ENCODE measurements around the gene GOLGA6L26. TPM values are rescaled to one million over a fixed set of nuclear protein-coding genes. Genes with fewer than 3 reads are reported as not detected.
"Not testable (repeated sequence)": the region's sequence is repeated elsewhere in the genome, so short reads cannot be mapped to it uniquely, and the experiment has no call there.

Gene GOLGA6L26
- total and polyA plus RNA-seq, 10 donors = not detected

DNA sequence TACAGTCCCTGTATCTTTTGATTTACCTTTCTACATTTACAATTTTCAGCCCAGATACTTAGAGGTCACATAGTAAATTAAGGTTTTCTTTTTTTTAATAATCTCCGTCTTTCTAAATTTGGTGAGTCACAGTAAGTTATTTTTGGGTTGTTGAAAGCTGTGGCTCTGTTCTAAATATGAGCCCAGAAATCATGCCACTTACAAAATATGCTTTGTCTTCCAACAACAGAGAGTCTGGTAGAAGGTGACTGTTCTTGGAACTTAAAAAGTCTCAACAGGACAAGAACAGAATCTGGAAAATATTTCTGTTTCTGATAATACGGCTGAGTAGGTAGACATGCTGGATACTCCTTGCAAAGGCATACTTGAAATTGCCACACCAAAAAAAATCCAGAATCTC is 36.6 kb upstream of the GOLGA6L26 start:
- DNase-seq = no peak
- no peak overlapping the region for H3K4me3 ChIP-seq
- no peaks in the 10 kb centered on the region for H3K9me3 ChIP-seq
- no peaks in the 10 kb centered on the region for H3K36me3 ChIP-seq
- H3K27ac ChIP-seq = no peak overlapping the region
- 69 to 92% (median 84%) methylated on average over 2 of the region's 2 CpGs for WGBS, 5 donors
- no peaks in the 10 kb centered on the region for H3K4me1 ChIP-seq
- H3K27me3 ChIP-seq (replicated peaks in 1 of 7) = no peaks in the 10 kb centered on the region
- TF ChIP-seq POLR2AphosphoS5 (IDR thresholded peaks at IDR 0.05) (no peak), POLR2A (IDR thresholded peaks at IDR 0.05) (no peak)
- TF ChIP-seq, protein P1, sequence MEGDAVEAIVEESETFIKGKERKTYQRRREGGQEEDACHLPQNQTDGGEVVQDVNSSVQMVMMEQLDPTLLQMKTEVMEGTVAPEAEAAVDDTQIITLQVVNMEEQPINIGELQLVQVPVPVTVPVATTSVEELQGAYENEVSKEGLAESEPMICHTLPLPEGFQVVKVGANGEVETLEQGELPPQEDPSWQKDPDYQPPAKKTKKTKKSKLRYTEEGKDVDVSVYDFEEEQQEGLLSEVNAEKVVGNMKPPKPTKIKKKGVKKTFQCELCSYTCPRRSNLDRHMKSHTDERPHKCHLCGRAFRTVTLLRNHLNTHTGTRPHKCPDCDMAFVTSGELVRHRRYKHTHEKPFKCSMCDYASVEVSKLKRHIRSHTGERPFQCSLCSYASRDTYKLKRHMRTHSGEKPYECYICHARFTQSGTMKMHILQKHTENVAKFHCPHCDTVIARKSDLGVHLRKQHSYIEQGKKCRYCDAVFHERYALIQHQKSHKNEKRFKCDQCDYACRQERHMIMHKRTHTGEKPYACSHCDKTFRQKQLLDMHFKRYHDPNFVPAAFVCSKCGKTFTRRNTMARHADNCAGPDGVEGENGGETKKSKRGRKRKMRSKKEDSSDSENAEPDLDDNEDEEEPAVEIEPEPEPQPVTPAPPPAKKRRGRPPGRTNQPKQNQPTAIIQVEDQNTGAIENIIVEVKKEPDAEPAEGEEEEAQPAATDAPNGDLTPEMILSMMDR (IDR thresholded peaks at IDR 0.05 in 8 of 11, conservative IDR thresholded peaks at IDR 0.05 in 3 of 11) = no peak
- intact Hi-C loops (cut with DNase I; ENCODE audit: low total_unique reads) = no loop called here

DNA sequence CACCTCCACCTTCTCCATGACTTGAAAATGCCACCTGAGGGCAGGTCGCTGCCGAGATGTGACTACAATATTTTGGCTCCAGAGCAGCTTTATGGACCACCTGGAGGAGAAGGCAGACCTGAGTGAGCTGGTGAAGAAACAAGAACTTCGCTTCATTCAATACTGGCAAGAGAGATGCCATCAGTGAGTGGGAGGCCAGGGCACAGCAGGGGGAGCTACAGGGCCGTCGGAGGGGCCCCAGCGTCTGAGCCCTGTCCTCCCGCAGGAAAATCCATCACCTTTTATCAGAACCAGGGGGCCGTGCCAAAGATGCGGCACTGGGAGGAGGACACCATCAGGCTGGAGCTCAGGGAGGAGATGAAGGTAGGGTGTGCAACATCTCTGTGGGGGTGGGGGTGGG is 30.3 kb upstream of the GOLGA6L26 start:
- intact Hi-C loops (cut with DNase I; ENCODE audit: low total_unique reads); H3K36me3 ChIP-seq; H3K9me3 ChIP-seq; H3K4me3 ChIP-seq; H3K27ac ChIP-seq; DNase-seq; H3K4me1 ChIP-seq; H3K27me3 ChIP-seq (replicated peaks in 1 of 7): not testable (repeated sequence)
- WGBS, 5 donors = 60 to 92% (median 66%) methylated on average over 1 to 6 of the region's 9 CpGs

DNA sequence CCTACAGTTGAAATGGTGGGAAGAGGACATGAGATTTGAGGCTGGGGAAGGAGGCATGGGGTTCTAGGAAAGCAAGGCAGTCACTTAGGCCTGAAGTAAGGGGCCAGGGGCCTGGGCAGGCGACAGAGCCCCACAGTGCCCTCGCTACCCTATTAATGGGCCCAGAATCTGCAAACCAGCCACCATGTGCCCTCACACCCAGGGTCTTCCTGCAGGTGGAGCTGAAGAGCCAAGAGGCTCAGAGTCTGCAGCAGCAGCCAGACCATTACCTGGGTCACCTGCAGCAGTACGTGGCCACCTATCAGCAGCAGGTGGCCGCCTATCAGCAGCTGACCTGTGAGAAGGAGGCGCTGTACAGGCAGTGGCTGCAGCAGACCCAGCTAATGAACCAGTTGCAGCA is 28.6 kb upstream of the GOLGA6L26 start:
- H3K4me1 ChIP-seq; intact Hi-C loops (cut with DNase I; ENCODE audit: low total_unique reads); H3K4me3 ChIP-seq; H3K27me3 ChIP-seq (replicated peaks in 1 of 7); H3K9me3 ChIP-seq; H3K27ac ChIP-seq; DNase-seq; H3K36me3 ChIP-seq: not testable (repeated sequence)
- WGBS, 5 donors = 100% methylated on average over 1 of the region's 5 CpGs; no CpG with 5 or more reads in 3 of the 5 donors

DNA sequence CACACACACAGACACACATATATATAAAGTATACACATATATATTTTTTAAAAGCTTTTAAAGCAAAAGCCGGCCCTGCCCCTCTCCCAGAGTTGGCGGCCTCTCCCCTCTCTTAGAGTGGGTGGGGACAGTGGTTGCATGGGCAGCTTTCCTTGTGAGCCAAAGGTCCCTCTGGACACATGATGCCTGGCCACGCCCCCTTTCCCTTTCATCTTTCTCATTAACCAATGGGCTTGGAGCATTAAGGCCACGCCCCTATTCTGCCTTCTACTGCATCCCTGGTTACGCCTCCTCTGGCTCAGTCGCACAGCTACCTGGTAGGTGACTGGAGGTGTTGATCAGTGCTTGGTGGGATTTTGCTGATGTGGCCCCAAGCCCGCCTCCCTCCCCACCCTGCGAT is 20.5 kb upstream of the GOLGA6L26 start, which contains the start of gene GOLGA8S:
Gene GOLGA8S, plus strand, starts transcription at position 301 of the 400 bp plus-strand sequence. Its CDS starts 62 bp downstream, at position 363.
- H3K36me3 ChIP-seq; H3K9me3 ChIP-seq; DNase-seq; intact Hi-C loops (cut with DNase I; ENCODE audit: low total_unique reads); H3K4me1 ChIP-seq; H3K27ac ChIP-seq; H3K27me3 ChIP-seq (replicated peaks in 1 of 7); H3K4me3 ChIP-seq: not testable (repeated sequence)
- no CpG with 5 or more reads among the region's 8 CpGs for WGBS, 5 donors

DNA sequence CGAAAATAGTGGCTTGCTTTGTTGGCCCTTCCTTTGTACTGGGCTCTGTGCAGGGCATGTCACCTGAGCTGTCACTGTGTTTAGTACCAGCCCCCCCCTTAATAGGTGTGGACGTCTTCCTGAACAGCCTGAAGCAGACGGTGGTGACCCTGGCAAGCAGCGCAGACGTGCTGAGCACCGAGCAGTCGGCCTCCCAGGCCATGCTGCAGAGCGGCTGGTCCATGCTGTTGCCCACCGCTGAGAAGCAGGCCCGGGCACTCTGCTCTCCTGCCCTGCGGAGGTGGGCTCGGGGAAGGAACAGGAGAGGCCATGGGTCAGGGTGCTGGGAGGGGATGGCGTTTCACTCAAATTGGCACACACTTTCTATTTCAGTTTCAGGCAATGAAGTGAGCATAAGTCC is 22.8 kb downstream of the GOLGA6L26 start:
- DNase-seq; intact Hi-C loops (cut with DNase I; ENCODE audit: low total_unique reads): not testable (repeated sequence)
- 78 to 94% (median 89%) methylated on average over 5 to 13 of the region's 13 CpGs for WGBS, 5 donors

DNA sequence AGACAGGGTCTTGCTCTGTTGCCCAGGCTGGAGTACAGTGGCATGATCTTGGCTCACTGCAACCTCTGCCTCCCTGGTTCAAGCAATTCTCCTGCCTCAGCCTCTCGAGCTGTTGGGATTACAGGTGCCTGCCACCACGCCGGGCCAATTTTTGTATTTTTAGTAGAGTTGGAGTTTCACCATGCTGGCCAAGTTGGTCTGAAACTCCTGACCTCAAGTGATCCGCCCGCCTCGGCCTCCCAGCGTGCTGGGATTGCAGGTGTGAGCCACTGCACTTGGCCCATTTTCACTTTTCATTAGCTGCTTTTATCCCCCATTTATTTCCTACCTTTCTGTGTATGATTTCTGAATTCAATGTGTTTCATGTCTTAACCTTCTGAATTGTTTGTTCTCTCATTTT is 28.1 kb downstream of the GOLGA6L26 start:
- 90 to 96% (median 93%) methylated on average over 7 of the region's 7 CpGs for WGBS, 5 donors
- H3K36me3 ChIP-seq = peaks cover 0 to 44% (median 20%) of the 10 kb centered on the region in 6 donors

More for the DNA sequence above, 22.8 kb downstream of the GOLGA6L26 start:
- not testable (repeated sequence) for H3K9me3 ChIP-seq; H3K4me3 ChIP-seq; H3K4me1 ChIP-seq; H3K27me3 ChIP-seq (replicated peaks in 1 of 7); H3K27ac ChIP-seq
- peaks cover 0 to 51% (median 27%) of the 10 kb centered on the region in 6 donors for H3K36me3 ChIP-seq

DNA sequence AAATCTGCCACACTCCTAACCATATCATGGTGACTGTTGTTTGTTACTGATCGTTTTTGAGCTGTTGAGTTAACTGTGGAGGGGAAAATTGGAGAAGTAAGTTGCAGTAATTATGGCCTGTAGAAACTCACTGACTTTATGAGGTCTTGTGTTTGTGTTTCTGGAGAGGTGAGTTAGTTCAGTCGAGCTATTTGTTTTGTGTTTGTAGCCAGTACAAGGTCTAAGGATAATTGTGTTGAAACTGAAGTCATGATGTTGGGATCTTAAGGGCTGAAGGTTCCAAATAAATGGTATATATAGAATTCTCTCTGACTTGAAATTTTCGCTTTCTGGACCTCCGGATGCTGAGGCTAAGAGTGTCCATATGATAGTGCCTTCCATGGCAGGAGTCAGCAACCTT is 29.2 kb downstream of the GOLGA6L26 start:
- peaks cover 0 to 30% (median 16%) of the 10 kb centered on the region in 6 donors for H3K4me1 ChIP-seq
- H3K36me3 ChIP-seq = peaks cover 0 to 33% (median 12%) of the 10 kb centered on the region in 6 donors
- H3K27ac ChIP-seq = peak overlapping the region in 1 of 8 donors; percentile 54
- DNase-seq; intact Hi-C loops (cut with DNase I; ENCODE audit: low total_unique reads); H3K9me3 ChIP-seq; H3K27me3 ChIP-seq (replicated peaks in 1 of 7): not testable (repeated sequence)
- 49 to 56% (median 52%) methylated on average over 4 of the region's 4 CpGs for WGBS, 5 donors
- H3K4me3 ChIP-seq = peak overlapping the region in 5 of 8 donors; percentile 29 to 70 (median 44)

More for the DNA sequence above, 28.1 kb downstream of the GOLGA6L26 start:
- H3K9me3 ChIP-seq; intact Hi-C loops (cut with DNase I; ENCODE audit: low total_unique reads); H3K27me3 ChIP-seq (replicated peaks in 1 of 7); DNase-seq; H3K27ac ChIP-seq: not testable (repeated sequence)
- Histone ChIP-seq H3K4me1 (peaks cover 0 to 30% (median 16%) of the 10 kb centered on the region in 6 donors), H3K4me3 (peak overlapping the region in 2 of 8 donors; percentile 53 to 70)

DNA sequence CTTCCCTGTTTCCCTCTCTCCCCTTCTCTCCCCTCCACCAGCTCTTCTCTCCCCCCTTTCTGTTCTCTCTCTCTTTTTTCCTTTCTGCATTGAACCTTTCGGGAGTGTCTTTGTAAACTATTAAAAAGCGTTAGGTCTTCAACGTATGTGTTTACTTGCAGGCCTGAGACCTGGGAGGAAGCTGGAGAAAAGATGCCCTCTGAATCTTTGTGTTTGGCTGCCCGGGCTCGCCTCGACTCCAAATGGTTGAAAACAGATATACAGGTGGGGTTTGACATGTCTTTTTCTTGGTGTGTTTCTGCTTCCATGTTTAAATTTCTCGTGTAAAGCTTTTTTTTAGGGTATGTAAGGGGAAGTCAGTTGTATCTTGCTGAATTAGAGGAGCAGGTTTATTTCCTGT is 29.7 kb downstream of the GOLGA6L26 start:
- Histone ChIP-seq H3K4me3 (peak overlapping the region in 7 of 8 donors; percentile 23 to 70 (median 44)), H3K27ac (peak overlapping the region in 5 of 8 donors; percentile 33 to 71 (median 54)), H3K4me1 (peaks cover 0 to 30% (median 16%) of the 10 kb centered on the region in 6 donors), H3K36me3 (peaks cover 0 to 27% (median 7%) of the 10 kb centered on the region in 6 donors)
- H3K9me3 ChIP-seq; intact Hi-C loops (cut with DNase I; ENCODE audit: low total_unique reads); H3K27me3 ChIP-seq (replicated peaks in 1 of 7): not testable (repeated sequence)
- WGBS, 5 donors = 1 to 8% (median 2%) methylated on average over 7 of the region's 7 CpGs
- peak; percentile 66 for DNase-seq
